ENCODE results near the gene GNB1L.

GRCh38 chr22:19884161-19884953 is 29.7 kb upstream of the GNB1L start:
- no peak for TF ChIP-seq CTCF (conservative IDR thresholded peaks at IDR 0.05 in 1 of 2, IDR thresholded peaks at IDR 0.05 in 1 of 2; ENCODE audit: extremely low read depth in 1 of 2, insufficient read depth in 1 of 2, low read depth in 1 of 2, low read length in 2 of 2)
- TF ChIP-seq EZH2 (IDR thresholded peaks at IDR 0.05; ENCODE audit: borderline replicate concordance, low read length) = no peak
